GM12878 (cell line): ENCODE data around the gene TTC33. TPM values are rescaled to one million over a fixed set of nuclear protein-coding genes. Genes with fewer than 3 reads are reported as not detected.

Source experiments
- CREB1 ChIP-seq: IDR thresholded peaks from 2 replicates; pipeline ENCODE4 v1.6.1; 2012; ENCODE audit warnings: low read depth, mild to moderate bottlenecking, inconsistent platforms
- CREM ChIP-seq: IDR thresholded peaks from 2 replicates; pipeline ENCODE4 v1.6.1; 2014; ENCODE audit warnings: antibody characterized with exemption, low read depth
- FOS ChIP-seq: IDR thresholded peaks from 3 replicates; pipeline ENCODE4 v1.6.1; 2011; ENCODE audit warnings: borderline replicate concordance; ENCODE audit not compliant: insufficient read length; ENCODE audit errors: extremely low read depth
- LARP7 ChIP-seq: fragments of 450-650 bp; IDR thresholded peaks from 2 replicates; pipeline ENCODE4 v1.6.1; 2017; ENCODE audit warnings: mild to moderate bottlenecking
- NBN ChIP-seq: fragments of 450-650 bp; IDR thresholded peaks from 2 replicates; pipeline ENCODE4 v1.6.1; 2016
- RFX5 ChIP-seq: IDR thresholded peaks from 2 replicates; pipeline ENCODE4 v1.6.1; 2011; ENCODE audit warnings: low read depth, low read length, improper control_type of control experiment
- SPI1 ChIP-seq: IDR thresholded peaks from 2 replicates; pipeline ENCODE4 v1.6.1; 2011; ENCODE audit warnings: low read depth, mild to moderate bottlenecking, low read length, moderate library complexity, borderline replicate concordance; ENCODE audit not compliant: insufficient read depth
- TCF3 ChIP-seq: IDR thresholded peaks from 2 replicates; pipeline ENCODE4 v1.6.1; 2012; ENCODE audit warnings: low read depth, mild to moderate bottlenecking, low read length, borderline replicate concordance; ENCODE audit not compliant: insufficient read depth
- YBX1 ChIP-seq: fragments of 450-650 bp; IDR thresholded peaks from 2 replicates; pipeline ENCODE4 v1.6.1; 2016; ENCODE audit warnings: antibody characterized with exemption
- ZSCAN29 ChIP-seq: fragments of 450-650 bp; IDR thresholded peaks from 2 replicates; pipeline ENCODE4 v1.6.1; 2017; ENCODE audit warnings: mild to moderate bottlenecking, moderate library complexity
- polyA plus RNA-seq, 11 experiments: library from polyadenylated mRNA; depleted of rRNA in 4 of 11; unstranded in 6 of 11; stranded (reverse) in 5 of 11; fragments of >200 nt; fragmentation: Nextera tagmentation in 4 of 11; fragmentation: Illumina TruSeq in 1 of 11; extraction: Ambion mirVana in 4 of 11; extraction: Trizol in 1 of 11; gene quantifications; 1 replicate in 1 of 11; 2 replicates in 10 of 11; pipeline versions ENCODE4 v1.2.1 to v1.2.3, GENCODE V29; 2011 to 2016; ENCODE audit warnings: inconsistent platforms in 2 of 11, missing spikeins in 2 of 11, low read depth in 1 of 11
- total RNA-seq, 4 experiments: library from RNA; depleted of rRNA in 3 of 4; stranded (reverse); fragments of >200 nt in 3 of 4; fragmentation: Illumina TruSeq in 1 of 4; extraction: Trizol in 1 of 4; gene quantifications; 2 replicates each; pipeline versions ENCODE4 v1.2.1 to v1.2.3, GENCODE V29; 2013 to 2021
- TF ChIP-seq, protein P1 (sequence below): IDR thresholded peaks from 2 replicates; pipeline ENCODE4 v1.6.1; 2012; ENCODE audit warnings: low read length, inconsistent platforms
- TF ChIP-seq, protein P2 (sequence below): fragments of 450-650 bp; IDR thresholded peaks from 2 replicates; pipeline ENCODE4 v1.6.1; 2017; ENCODE audit warnings: mild to moderate bottlenecking
- TF ChIP-seq, protein P3 (sequence below): fragments of 150-350 bp; IDR thresholded peaks from 2 replicates; pipeline ENCODE4 v1.6.1; 2016; ENCODE audit warnings: low read depth, low read length
- TF ChIP-seq, protein P4 (sequence below): fragments of 450-650 bp; IDR thresholded peaks from 2 replicates; pipeline ENCODE4 v1.6.1; 2016; ENCODE audit warnings: mild to moderate bottlenecking
- TF ChIP-seq, protein P5 (sequence below): fragments of 450-650 bp; IDR thresholded peaks from 2 replicates; pipeline ENCODE4 v1.6.1; 2017; ENCODE audit warnings: antibody characterized with exemption, mild to moderate bottlenecking, moderate library complexity
- TF ChIP-seq, protein P6 (sequence below): fragments of 450-650 bp; IDR thresholded peaks from 2 replicates; pipeline ENCODE4 v1.6.1; 2017; ENCODE audit warnings: low read depth, mild to moderate bottlenecking, moderate library complexity

The TTC33 gene
- total and polyA plus RNA-seq, 10 of the 15 experiments (the other 5 are each of a cell fraction or from before 2014, with no cell fraction given) = 7.9 to 22.3 (median 14.6) TPM

DNA sequence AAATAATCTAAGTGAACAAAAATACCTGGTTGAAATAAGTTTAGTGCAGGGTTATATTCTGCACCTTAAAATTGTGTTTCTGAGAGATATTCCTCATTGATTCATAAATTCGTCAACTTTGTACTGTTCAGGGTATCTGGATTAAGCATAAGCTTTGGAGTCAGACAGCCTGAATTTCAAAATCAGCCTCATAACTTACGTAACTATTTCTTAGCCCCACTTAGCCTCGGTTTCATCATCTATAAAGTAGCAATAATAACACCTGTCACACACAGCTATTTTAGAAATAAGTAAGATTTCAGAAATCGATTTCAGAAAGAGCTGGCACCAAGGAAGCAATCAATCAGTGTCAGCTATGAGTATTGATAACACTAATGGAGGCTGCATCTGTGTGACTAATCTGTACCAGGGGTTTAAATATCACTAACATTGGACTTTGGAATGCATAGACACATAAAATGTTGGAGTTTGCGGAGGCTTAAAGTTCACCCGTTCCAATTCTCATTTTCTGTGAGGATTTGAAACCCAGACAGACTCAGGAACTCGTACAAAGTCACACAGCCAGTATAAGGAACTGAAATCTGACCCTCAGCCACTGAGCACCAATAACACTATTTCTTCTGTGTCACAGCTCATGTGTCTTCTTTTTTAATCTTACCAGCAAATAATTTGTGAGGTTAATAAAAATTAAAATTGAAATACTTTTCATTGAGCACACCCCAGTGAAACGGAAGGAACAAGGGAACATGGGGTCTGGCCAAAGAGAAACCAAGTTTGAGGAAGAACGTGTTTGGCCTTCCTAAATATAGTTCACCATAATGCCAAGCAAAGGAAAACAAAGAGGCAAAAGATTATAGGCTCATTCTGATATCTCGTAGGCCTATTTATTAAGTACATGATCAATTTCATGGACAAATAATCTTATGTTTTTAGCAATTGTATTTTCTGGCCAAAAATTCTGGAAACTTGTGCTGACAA is 270.5 kb downstream of the TTC33 start (continued):
- TF ChIP-seq, protein P1, sequence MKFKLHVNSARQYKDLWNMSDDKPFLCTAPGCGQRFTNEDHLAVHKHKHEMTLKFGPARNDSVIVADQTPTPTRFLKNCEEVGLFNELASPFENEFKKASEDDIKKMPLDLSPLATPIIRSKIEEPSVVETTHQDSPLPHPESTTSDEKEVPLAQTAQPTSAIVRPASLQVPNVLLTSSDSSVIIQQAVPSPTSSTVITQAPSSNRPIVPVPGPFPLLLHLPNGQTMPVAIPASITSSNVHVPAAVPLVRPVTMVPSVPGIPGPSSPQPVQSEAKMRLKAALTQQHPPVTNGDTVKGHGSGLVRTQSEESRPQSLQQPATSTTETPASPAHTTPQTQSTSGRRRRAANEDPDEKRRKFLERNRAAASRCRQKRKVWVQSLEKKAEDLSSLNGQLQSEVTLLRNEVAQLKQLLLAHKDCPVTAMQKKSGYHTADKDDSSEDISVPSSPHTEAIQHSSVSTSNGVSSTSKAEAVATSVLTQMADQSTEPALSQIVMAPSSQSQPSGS = no peak
- TF ChIP-seq, protein P2, sequence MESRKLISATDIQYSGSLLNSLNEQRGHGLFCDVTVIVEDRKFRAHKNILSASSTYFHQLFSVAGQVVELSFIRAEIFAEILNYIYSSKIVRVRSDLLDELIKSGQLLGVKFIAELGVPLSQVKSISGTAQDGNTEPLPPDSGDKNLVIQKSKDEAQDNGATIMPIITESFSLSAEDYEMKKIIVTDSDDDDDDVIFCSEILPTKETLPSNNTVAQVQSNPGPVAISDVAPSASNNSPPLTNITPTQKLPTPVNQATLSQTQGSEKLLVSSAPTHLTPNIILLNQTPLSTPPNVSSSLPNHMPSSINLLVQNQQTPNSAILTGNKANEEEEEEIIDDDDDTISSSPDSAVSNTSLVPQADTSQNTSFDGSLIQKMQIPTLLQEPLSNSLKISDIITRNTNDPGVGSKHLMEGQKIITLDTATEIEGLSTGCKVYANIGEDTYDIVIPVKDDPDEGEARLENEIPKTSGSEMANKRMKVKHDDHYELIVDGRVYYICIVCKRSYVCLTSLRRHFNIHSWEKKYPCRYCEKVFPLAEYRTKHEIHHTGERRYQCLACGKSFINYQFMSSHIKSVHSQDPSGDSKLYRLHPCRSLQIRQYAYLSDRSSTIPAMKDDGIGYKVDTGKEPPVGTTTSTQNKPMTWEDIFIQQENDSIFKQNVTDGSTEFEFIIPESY = no peak
- TF ChIP-seq FOS = no peak
- no peak for TF ChIP-seq RFX5
- TF ChIP-seq TCF3 = no peak
- TF ChIP-seq, protein P3, sequence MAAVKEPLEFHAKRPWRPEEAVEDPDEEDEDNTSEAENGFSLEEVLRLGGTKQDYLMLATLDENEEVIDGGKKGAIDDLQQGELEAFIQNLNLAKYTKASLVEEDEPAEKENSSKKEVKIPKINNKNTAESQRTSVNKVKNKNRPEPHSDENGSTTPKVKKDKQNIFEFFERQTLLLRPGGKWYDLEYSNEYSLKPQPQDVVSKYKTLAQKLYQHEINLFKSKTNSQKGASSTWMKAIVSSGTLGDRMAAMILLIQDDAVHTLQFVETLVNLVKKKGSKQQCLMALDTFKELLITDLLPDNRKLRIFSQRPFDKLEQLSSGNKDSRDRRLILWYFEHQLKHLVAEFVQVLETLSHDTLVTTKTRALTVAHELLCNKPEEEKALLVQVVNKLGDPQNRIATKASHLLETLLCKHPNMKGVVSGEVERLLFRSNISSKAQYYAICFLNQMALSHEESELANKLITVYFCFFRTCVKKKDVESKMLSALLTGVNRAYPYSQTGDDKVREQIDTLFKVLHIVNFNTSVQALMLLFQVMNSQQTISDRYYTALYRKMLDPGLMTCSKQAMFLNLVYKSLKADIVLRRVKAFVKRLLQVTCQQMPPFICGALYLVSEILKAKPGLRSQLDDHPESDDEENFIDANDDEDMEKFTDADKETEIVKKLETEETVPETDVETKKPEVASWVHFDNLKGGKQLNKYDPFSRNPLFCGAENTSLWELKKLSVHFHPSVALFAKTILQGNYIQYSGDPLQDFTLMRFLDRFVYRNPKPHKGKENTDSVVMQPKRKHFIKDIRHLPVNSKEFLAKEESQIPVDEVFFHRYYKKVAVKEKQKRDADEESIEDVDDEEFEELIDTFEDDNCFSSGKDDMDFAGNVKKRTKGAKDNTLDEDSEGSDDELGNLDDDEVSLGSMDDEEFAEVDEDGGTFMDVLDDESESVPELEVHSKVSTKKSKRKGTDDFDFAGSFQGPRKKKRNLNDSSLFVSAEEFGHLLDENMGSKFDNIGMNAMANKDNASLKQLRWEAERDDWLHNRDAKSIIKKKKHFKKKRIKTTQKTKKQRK = no peak
- TF ChIP-seq YBX1 = no peak
- TF ChIP-seq CREM = peak; percentile 19; the same call in 1 of the 2 replicates
- no peak for TF ChIP-seq NBN
- TF ChIP-seq, protein P4, sequence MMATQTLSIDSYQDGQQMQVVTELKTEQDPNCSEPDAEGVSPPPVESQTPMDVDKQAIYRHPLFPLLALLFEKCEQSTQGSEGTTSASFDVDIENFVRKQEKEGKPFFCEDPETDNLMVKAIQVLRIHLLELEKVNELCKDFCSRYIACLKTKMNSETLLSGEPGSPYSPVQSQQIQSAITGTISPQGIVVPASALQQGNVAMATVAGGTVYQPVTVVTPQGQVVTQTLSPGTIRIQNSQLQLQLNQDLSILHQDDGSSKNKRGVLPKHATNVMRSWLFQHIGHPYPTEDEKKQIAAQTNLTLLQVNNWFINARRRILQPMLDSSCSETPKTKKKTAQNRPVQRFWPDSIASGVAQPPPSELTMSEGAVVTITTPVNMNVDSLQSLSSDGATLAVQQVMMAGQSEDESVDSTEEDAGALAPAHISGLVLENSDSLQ = peak; percentile 90
- TF ChIP-seq LARP7 = no peak
- TF ChIP-seq, protein P5, sequence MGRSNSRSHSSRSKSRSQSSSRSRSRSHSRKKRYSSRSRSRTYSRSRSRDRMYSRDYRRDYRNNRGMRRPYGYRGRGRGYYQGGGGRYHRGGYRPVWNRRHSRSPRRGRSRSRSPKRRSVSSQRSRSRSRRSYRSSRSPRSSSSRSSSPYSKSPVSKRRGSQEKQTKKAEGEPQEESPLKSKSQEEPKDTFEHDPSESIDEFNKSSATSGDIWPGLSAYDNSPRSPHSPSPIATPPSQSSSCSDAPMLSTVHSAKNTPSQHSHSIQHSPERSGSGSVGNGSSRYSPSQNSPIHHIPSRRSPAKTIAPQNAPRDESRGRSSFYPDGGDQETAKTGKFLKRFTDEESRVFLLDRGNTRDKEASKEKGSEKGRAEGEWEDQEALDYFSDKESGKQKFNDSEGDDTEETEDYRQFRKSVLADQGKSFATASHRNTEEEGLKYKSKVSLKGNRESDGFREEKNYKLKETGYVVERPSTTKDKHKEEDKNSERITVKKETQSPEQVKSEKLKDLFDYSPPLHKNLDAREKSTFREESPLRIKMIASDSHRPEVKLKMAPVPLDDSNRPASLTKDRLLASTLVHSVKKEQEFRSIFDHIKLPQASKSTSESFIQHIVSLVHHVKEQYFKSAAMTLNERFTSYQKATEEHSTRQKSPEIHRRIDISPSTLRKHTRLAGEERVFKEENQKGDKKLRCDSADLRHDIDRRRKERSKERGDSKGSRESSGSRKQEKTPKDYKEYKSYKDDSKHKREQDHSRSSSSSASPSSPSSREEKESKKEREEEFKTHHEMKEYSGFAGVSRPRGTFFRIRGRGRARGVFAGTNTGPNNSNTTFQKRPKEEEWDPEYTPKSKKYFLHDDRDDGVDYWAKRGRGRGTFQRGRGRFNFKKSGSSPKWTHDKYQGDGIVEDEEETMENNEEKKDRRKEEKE = no peak
- TF ChIP-seq, protein P6, sequence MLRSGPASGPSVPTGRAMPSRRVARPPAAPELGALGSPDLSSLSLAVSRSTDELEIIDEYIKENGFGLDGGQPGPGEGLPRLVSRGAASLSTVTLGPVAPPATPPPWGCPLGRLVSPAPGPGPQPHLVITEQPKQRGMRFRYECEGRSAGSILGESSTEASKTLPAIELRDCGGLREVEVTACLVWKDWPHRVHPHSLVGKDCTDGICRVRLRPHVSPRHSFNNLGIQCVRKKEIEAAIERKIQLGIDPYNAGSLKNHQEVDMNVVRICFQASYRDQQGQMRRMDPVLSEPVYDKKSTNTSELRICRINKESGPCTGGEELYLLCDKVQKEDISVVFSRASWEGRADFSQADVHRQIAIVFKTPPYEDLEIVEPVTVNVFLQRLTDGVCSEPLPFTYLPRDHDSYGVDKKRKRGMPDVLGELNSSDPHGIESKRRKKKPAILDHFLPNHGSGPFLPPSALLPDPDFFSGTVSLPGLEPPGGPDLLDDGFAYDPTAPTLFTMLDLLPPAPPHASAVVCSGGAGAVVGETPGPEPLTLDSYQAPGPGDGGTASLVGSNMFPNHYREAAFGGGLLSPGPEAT = peak; percentile 34; the same call in 1 of the 2 replicates
- 0 out of 2 replicates have a peak, but pooled peaks have one; percentile 27 for TF ChIP-seq CREB1
- peak; percentile 94 for TF ChIP-seq SPI1
- no peak for TF ChIP-seq ZSCAN29
